ENCODE results near the gene HIVEP3. TPM values are rescaled to one million over a fixed set of nuclear protein-coding genes. Genes with fewer than 3 reads are reported as not detected.

HIVEP3 gene
- polyA plus RNA-seq, 1 donor (not counting 4 experiments of a cell fraction or from before 2014, with no cell fraction given) = 1.1 TPM

GRCh38 chr1:41500378-41500777 lies 418.3 kb downstream of the HIVEP3 start:
- H2AFZ ChIP-seq (ENCODE audit: control insufficient read depth, low read length) = peak overlapping the region; percentile 20
- H4K20me1 ChIP-seq (ENCODE audit: control insufficient read depth, extremely low read depth, insufficient read depth, low read length) = no peaks in the 10 kb centered on the region

DNA sequence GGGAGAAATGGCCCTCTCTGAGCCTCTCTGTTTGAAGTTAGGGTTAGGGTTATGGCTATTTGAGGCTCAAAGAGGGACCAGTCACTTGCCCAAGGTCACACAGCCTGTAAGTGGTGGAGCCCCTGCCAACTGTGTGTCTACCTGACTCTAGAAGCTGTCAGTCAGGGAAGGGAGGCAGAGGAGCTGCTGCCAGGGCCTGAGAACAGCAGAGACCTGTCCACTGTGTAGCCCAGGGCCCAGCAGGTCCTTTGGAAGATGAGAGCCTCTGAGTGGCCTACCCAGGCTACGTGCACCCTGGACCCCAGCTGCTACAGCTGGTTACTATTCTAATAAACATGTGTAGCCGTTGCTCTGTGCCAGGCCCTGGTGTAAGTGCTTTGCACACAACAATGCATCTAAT lies 419.1 kb downstream of the HIVEP3 start:
- H3K4me3 ChIP-seq (ENCODE audit: control insufficient read depth in 2 of 3, extremely low read depth in 1 of 3, insufficient read depth in 2 of 3, low read depth in 1 of 3, low read length in 3 of 3) = no peak overlapping the region
- H3K27me3 ChIP-seq (ENCODE audit: control insufficient read depth, extremely low read depth, insufficient read depth, low read length) = no peaks in the 10 kb centered on the region
- H3K4me1 ChIP-seq (ENCODE audit: control insufficient read depth, extremely low read depth, insufficient read depth, low read length) = peaks cover 85% of the 10 kb centered on the region
- DNase-seq (ENCODE audit: low read depth, low spot score) = no peak
- no peaks in the 10 kb centered on the region for H3K9me3 ChIP-seq (ENCODE audit: control insufficient read depth, low read depth, low read length)
- H3K27ac ChIP-seq (ENCODE audit: control insufficient read depth, insufficient read depth, low read length) = peak overlapping the region; percentile 38
- no peak overlapping the region for H3K9ac ChIP-seq (ENCODE audit: control insufficient read depth, extremely low read depth, insufficient read depth, low read length)
- no peaks in the 10 kb centered on the region for H3K79me2 ChIP-seq (ENCODE audit: control insufficient read depth, insufficient read depth, low read length)
- H2AFZ ChIP-seq (ENCODE audit: control insufficient read depth, low read length) = no peak overlapping the region
- H4K20me1 ChIP-seq (ENCODE audit: control insufficient read depth, extremely low read depth, insufficient read depth, low read length) = no peaks in the 10 kb centered on the region
- no peak overlapping the region for H3K4me2 ChIP-seq (ENCODE audit: control insufficient read depth, extremely low read depth, insufficient read depth, low read depth, low read length)
- dilution Hi-C loops (cut with MboI; ENCODE audit: extremely low pct_ligation_motif_present, low sequenced_read_pairs) = no loop called here
- H3K36me3 ChIP-seq (ENCODE audit: control insufficient read depth in 2 of 2, extremely low read depth in 1 of 2, insufficient read depth in 2 of 2, low read length in 2 of 2) = no peaks in the 10 kb centered on the region
- no peak for TF ChIP-seq EZH2 (IDR thresholded peaks at IDR 0.05; ENCODE audit: low read length)
- TF ChIP-seq, protein P1, sequence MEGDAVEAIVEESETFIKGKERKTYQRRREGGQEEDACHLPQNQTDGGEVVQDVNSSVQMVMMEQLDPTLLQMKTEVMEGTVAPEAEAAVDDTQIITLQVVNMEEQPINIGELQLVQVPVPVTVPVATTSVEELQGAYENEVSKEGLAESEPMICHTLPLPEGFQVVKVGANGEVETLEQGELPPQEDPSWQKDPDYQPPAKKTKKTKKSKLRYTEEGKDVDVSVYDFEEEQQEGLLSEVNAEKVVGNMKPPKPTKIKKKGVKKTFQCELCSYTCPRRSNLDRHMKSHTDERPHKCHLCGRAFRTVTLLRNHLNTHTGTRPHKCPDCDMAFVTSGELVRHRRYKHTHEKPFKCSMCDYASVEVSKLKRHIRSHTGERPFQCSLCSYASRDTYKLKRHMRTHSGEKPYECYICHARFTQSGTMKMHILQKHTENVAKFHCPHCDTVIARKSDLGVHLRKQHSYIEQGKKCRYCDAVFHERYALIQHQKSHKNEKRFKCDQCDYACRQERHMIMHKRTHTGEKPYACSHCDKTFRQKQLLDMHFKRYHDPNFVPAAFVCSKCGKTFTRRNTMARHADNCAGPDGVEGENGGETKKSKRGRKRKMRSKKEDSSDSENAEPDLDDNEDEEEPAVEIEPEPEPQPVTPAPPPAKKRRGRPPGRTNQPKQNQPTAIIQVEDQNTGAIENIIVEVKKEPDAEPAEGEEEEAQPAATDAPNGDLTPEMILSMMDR (optimal IDR thresholded peaks at IDR 0.05 in 1 of 3, IDR thresholded peaks at IDR 0.05 in 1 of 3, conservative IDR thresholded peaks at IDR 0.05 in 1 of 3; ENCODE audit: extremely low read depth in 1 of 3, insufficient read depth in 2 of 3, low read length in 3 of 3) = no peak
- H3K9me1 ChIP-seq (ENCODE audit: control insufficient read depth, extremely low read depth, insufficient read depth, low read length) = peaks cover 3% of the 10 kb centered on the region
- no peak for FAIRE-seq

More at GRCh38 chr1:41500378-41500777, 418.3 kb downstream of the HIVEP3 start:
- H3K9ac ChIP-seq (ENCODE audit: control insufficient read depth, extremely low read depth, insufficient read depth, low read length) = peak overlapping the region; percentile 57
- DNase-seq (ENCODE audit: low read depth, low spot score) = no peak
- peak; percentile 87 for FAIRE-seq
- no peaks in the 10 kb centered on the region for H3K9me3 ChIP-seq (ENCODE audit: control insufficient read depth, low read depth, low read length)
- H3K4me1 ChIP-seq (ENCODE audit: control insufficient read depth, extremely low read depth, insufficient read depth, low read length) = peaks cover 78% of the 10 kb centered on the region
- H3K79me2 ChIP-seq (ENCODE audit: control insufficient read depth, insufficient read depth, low read length) = no peaks in the 10 kb centered on the region
- peaks cover 3% of the 10 kb centered on the region for H3K9me1 ChIP-seq (ENCODE audit: control insufficient read depth, extremely low read depth, insufficient read depth, low read length)
- H3K4me3 ChIP-seq (ENCODE audit: control insufficient read depth in 2 of 3, extremely low read depth in 1 of 3, insufficient read depth in 2 of 3, low read depth in 1 of 3, low read length in 3 of 3) = no peak overlapping the region
- peak overlapping the region; percentile 76 for H3K27ac ChIP-seq (ENCODE audit: control insufficient read depth, insufficient read depth, low read length)
- dilution Hi-C loops (cut with MboI; ENCODE audit: extremely low pct_ligation_motif_present, low sequenced_read_pairs) = no loop called here
- peak overlapping the region; percentile 55 for H3K4me2 ChIP-seq (ENCODE audit: control insufficient read depth, extremely low read depth, insufficient read depth, low read depth, low read length)
- no peaks in the 10 kb centered on the region for H3K36me3 ChIP-seq (ENCODE audit: control insufficient read depth in 2 of 2, extremely low read depth in 1 of 2, insufficient read depth in 2 of 2, low read length in 2 of 2)
- H3K27me3 ChIP-seq (ENCODE audit: control insufficient read depth, extremely low read depth, insufficient read depth, low read length) = no peaks in the 10 kb centered on the region
- TF ChIP-seq, protein P1 (optimal IDR thresholded peaks at IDR 0.05 in 1 of 3, IDR thresholded peaks at IDR 0.05 in 1 of 3, conservative IDR thresholded peaks at IDR 0.05 in 1 of 3; ENCODE audit: extremely low read depth in 1 of 3, insufficient read depth in 2 of 3, low read length in 3 of 3) = no peak
- TF ChIP-seq EZH2 (IDR thresholded peaks at IDR 0.05; ENCODE audit: low read length) = no peak

Measured in keratinocyte (primary cell).